Measurements from ENCODE around the gene CD84. TPM values are rescaled to one million over a fixed set of nuclear protein-coding genes. Genes with fewer than 3 reads are reported as not detected.
"Not testable (repeated sequence)": the region's sequence is repeated elsewhere in the genome, so short reads cannot be mapped to it uniquely, and the experiment has no call there.

The CD84 gene
- total RNA-seq, 1 experiment from 2014 or later: not detected

DNA sequence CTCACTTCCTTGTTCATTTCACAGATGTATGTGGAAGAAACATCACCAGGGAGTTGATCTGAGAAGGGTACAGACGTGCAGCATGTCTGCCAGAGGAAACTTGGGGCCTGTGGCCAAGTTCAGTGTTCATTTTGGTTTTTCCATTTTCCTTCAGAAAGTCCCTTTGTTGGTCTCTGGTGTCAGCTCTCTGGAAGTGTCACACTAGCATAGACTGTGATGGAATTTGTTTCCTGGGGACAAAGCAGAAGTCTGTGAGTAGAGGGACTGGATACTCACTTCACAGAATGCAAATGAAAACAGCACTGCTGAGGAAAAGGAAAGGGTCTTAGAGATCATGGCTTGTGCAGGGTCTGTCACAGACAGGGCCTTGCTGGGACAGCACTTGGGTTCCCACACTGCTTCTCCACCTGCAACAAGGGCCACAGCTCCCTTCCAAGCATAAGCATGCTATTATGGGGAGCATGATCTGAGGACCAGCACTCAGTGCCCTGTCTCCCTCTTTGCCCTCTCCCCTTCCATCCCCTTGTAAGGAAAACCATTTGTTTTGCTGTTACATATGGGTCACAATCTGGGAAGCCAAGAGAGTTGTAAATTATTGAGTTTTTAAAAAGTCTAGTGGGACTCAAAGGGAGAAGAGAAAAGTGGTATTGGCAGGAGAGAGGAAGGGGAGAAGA is 31.4 kb upstream of the CD84 start:
- DNase-seq (ENCODE audit: low spot score): no peak

GRCh38 chr1:160608941-160609340 is 29.6 kb upstream of the CD84 start:
- no peak for DNase-seq (ENCODE audit: low spot score)

GRCh38 chr1:160608514-160608913 is 29.2 kb upstream of the CD84 start:
- no peak for DNase-seq (ENCODE audit: low spot score)

DNA sequence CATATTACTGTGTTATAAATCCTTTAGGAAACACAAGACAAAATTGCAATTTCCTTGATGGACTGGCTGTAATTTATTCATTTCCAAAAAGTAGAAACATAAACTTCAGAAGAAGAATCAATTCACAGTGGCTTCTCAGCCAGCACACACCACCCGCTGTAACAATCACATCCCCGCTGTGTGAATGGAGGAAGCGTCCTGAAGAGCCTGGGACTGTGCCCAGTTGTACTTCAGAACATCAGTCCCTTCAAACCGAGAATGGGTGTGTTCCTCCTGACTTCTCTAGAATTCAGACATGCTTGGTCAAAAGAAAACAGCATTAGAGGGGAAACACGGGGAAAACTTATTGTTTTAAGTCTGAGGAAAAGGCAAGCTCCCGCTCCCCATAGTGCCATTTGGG is 28.8 kb upstream of the CD84 start:
- no peak for DNase-seq (ENCODE audit: low spot score)

DNA sequence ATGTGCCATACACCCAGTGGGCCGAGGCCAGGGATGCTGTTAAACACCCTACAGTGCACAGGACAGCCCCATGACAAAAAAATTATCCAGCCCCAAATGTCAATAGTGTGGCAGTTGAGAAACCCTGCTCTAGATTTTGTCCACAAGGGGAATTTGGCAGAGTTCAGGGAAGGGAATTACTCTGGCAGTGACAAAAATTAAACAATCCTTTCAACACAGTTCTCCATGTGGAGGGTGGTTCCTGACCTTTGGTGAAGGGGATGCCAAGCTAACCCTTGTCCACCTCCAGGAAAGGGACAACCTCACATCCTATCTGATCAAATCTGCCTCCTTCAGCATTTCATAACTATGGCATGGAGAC is 28.4 kb upstream of the CD84 start:
- no peak for DNase-seq (ENCODE audit: low spot score)

GRCh38 chr1:160607011-160607671 is 27.8 kb upstream of the CD84 start:
- peak; percentile 92 for DNase-seq (ENCODE audit: low spot score)

DNA sequence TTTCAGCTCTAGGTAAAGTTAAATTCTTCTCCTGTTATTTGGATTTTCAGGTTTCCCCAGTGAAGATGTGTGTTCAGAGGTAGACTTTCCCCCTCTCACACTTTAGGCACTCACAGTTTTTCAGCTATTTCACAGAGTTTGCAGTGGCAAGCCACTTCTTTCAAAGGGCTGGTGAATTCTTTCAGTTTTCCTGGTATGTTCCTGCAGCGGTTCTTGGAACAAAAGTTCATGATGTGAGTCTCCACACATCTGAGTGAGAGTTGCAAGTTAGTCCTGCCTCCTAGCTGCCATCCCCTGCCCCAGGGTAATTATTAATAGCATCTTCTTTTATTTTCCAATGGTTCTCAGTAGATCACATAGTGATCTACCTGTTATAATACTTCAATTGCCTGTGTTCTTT is 27.3 kb upstream of the CD84 start:
- no peak for DNase-seq (ENCODE audit: low spot score)

- no peak for DNase-seq (ENCODE audit: low spot score)
Observed at GRCh38 chr1:160605792-160606479, 26.6 kb upstream of the CD84 start.

- DNase-seq (ENCODE audit: low spot score): no peak
Observed at GRCh38 chr1:160605205-160605604, 25.9 kb upstream of the CD84 start.

DNA sequence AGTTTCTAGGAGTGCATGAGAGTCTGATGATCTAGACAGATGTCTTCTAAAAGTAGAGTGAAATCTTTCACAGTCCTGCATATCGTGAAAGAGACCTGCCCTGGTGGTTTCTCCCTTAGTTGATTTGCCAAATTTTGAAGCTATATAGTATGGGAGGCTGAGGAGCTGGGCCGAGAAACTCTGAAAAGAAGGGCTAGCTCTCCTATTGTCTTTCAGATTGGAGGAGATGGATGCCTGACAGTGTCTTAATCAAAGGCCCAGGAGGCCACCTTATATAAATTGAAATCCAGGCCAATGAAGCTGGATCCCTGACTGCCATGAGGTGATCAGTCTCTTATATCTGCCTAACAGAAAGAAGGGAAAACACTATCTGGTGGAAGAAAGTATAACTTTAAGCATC is 18.4 kb upstream of the CD84 start:
- DNase-seq (ENCODE audit: low spot score): no peak

DNA sequence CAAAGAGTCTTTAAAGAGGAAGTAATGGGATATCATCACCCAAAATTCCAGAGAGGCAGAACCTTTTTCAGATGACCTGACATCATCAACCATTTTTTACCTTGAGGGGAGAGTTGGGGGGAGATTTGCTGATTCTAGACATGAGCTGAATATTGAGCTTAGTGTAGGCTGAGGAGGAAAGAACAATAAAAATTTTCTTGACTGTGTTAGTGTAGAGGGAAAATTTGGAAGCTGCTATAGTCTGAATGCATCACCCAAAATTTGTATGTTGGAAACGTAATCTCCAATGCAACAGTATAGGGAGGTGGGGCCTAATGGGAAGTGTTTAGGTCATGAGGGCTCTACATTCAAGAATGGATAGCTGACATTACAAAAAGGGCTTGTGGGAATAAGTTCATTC is 17.8 kb upstream of the CD84 start:
- no peak for DNase-seq (ENCODE audit: low spot score)

DNA sequence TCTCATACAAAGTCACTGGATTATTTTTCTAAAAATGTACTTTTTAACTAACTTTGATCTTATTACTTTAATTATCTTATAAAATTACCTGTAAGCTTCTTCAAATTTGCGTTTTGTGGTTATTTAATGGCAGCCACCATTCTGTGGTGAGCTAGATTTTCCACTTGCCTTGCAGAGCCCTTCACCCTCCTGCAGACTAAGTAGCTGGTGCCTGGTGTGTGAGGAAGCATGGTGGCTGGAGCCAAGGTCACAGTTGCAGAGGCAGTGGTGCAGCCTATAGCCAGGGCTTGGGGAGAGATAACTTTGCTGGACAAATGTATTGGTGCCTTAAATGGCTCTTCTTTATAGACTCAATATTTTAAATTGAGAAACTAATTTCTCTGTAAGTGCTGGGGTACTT is 11.2 kb upstream of the CD84 start:
- DNase-seq (ENCODE audit: low spot score): no peak

DNA sequence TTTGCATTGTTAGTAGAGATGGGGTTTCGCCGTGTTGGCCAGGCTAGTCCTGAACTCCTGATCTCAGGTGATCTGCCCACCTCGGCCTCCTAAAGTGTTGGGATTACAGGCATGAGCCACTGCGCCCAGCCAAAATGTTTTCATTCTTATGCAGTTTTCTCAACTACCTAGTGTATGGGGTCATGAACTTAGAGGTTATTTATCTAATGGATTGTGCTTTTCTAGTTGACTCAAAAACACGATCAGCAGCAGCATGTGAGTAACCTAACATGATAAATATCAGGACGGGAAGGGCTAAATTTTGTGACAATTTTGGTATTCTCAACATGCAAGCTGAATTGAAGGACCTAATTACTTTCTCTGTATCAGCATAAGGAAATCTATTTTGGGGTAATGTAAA is 9.2 kb upstream of the CD84 start:
- no peak for DNase-seq (ENCODE audit: low spot score)

- DNase-seq (ENCODE audit: low spot score): no peak
Observed at GRCh38 chr1:160584784-160585183, 5.5 kb upstream of the CD84 start.

DNA sequence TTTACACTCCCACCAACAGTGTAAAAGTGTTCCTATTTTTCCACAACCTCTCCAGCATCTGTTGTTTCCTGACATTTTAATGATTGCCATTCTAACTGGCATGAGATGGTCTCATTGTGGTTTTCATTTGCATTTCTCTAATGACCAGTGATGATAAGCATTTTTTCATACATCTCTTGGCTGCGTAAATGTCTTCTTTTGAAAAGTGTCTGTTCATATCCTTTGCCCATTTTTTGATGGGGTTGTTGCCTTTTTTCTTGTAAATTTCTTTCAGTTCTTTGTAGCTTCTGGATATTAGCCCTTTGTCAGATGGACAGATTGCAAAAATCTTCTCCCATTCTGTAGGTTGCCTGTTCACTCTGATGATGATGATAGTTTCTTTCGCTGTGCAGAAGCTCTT is 3.7 kb upstream of the CD84 start:
- DNase-seq (ENCODE audit: low spot score): not testable (repeated sequence)

GRCh38 chr1:160581961-160582360 is 2.7 kb upstream of the CD84 start:
- DNase-seq (ENCODE audit: low spot score): no peak

DNA sequence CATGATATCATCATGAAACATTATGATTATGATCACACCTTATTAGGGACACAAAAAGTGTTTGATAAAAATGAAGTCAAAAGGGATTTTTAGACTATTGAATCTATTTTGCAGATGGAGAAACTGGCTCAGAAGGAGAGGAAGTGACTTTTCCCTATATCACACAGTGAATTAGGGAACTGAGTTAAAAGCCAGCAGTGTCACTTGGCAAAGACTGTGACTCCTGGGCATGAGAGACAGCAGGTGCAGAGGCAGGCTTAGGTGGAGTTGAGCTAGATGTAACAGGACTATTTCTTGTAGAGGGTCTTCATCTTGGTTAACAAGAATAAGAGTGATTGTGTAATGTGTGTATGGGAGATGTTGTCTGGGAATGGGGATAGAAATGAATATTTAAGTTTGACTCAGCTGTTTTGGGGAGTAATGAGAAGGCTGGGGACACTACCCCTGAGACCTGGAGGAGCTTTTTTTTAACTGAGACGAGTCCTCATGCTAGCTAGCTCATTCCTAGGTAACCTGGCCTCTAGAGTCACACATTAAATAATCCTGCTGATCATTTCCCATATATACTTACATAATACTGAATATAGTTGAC is 1.0 kb upstream of the CD84 start:
- DNase-seq (ENCODE audit: low spot score): no peak

DNA sequence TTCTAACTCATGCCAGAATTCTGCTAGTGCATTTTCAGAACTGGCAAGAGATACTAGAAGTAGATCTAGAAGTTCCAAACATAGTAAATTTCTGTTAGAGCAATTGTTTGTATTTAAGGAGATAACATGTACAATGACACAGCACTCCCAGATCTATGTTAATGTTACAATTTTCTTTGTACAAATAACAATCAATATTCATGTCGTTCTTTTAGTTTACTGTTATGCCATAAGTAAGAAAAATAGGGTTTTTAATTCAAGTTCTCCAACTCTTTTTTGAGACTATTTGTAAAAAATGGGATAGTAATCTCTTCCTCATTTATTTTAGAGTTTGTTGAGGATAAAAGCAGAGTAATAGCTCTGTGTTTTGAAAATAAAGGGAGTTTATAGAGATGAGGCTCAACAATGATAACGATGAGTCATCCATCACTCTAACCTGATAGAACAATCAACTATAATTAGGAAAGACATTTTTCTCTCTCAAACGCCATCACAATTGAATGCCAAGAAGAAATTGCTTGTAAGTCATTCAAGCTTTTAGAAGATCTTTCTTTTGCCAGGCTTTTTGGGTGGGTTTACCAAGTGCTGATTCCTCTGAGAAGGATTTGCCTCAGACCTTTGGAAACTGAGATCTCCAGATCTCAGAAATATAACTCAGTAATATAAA is 638 bp downstream of the CD84 start:
- no peak for DNase-seq (ENCODE audit: low spot score)

DNA sequence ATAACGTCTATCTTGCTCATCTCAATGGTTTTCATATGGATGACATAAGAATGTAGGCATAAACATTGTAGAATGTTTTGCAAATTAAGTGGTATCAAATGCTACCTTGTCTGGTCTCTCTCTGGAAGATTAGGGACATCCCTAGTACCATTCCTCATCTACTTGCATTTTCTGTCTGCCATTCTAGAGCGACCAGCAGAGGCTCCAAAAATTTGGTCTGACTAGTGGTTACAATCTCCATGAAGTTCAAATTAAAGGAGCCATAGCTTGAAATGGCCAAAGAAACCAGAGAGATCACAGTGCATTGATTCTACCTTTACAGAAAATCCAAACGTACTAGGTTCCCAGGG is 1.1 kb downstream of the CD84 start:
- no peak for DNase-seq (ENCODE audit: low spot score)

DNA sequence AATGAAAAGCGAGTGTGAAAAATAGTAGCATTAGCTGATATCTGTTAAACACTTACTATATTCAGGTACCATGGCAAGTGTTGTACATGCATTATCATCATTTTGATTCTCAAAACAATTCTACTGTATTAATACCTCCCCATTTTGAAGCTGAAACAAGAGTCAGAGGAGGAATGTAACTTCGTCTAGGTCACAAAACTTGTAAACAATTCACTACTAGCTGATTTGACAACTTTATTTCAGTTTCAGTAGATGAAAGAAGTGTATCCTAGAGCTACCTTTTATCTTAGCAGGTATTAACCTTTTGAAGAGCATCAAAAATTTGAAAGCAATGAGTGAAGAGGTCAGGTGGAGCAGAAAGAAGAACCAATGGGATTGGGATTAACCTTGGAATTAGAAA is 1.6 kb downstream of the CD84 start:
- no peak for DNase-seq (ENCODE audit: low spot score)

DNA sequence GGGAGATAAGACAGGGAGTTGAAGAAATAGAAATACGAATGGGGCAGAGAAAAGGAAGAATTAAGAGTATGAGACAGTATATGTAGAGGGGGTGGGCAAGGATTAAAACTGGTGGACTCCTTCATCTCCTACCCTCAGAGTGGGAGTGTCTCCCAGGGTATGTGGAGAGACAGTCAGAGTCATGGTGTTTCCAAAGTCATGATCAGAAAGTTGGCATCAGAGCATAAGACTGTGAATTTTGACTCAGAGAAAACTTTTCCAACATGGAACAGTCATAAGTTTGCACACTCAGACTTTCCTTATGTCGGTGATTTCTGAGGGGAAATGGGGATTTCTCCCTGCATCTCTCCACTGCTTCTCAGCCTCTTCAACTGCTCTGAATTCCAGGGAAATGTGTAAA is 2.4 kb downstream of the CD84 start:
- no peak for DNase-seq (ENCODE audit: low spot score)

- DNase-seq (ENCODE audit: low spot score): no peak
Observed at GRCh38 chr1:160576390-160576789, 2.9 kb downstream of the CD84 start.
